H1 (cell line): ENCODE data around the gene LRP1. TPM values are rescaled to one million over a fixed set of nuclear protein-coding genes. Genes with fewer than 3 reads are reported as not detected.

ENCODE experiments used
- ATF2 ChIP-seq: IDR thresholded peaks from 2 replicates; pipeline ENCODE4 v1.6.1; 2012; ENCODE audit warnings: low read length, inconsistent platforms
- CHD2 ChIP-seq: IDR thresholded peaks from 2 replicates; pipeline ENCODE4 v1.6.1; 2012; ENCODE audit warnings: low read length, improper control_type of control experiment
- EGR1 ChIP-seq: IDR thresholded peaks from 2 replicates; pipeline ENCODE4 v1.6.1; 2011; ENCODE audit warnings: low read depth, low read length, borderline replicate concordance
- GTF2F1 ChIP-seq: IDR thresholded peaks from 2 replicates; pipeline ENCODE4 v1.6.1; 2012; ENCODE audit warnings: low read depth, low read length, improper control_type of control experiment, borderline replicate concordance
- JUND ChIP-seq: IDR thresholded peaks from 2 replicates; pipeline ENCODE4 v1.6.1; 2011; ENCODE audit warnings: mild to moderate bottlenecking, improper control_type of control experiment, low read length
- MAFK ChIP-seq: IDR thresholded peaks from 2 replicates; pipeline ENCODE4 v1.6.1; 2012; ENCODE audit warnings: low read depth, mild to moderate bottlenecking, improper control_type of control experiment, low read length
- POU5F1 ChIP-seq: IDR thresholded peaks from 2 replicates; pipeline ENCODE4 v1.6.1; 2011; ENCODE audit warnings: low read depth, mild to moderate bottlenecking, low read length, moderate library complexity
- RAD21 ChIP-seq, 2 experiments: IDR thresholded peaks in 1 of 2; conservative IDR thresholded peaks in 1 of 2; 2 replicates each; pipeline ENCODE4 v1.6.1; 2011; ENCODE audit warnings: low read depth in 2 of 2, low read length in 2 of 2, improper control_type of control experiment in 1 of 2, inconsistent platforms in 1 of 2, mild to moderate bottlenecking in 1 of 2, moderate library complexity in 1 of 2
- RXRA ChIP-seq: IDR thresholded peaks from 2 replicates; pipeline ENCODE4 v1.6.1; 2011; ENCODE audit warnings: low read depth, mild to moderate bottlenecking, low read length, moderate library complexity; ENCODE audit not compliant: insufficient read depth
- SAP30 ChIP-seq: fragments of 300-600 bp; sonication (generic); IDR thresholded peaks from 2 replicates; pipeline ENCODE4 v1.7.1; 2012; ENCODE audit warnings: low read length, moderate library complexity, mild to moderate bottlenecking, inconsistent platforms; ENCODE audit not compliant: insufficient read depth, insufficient replicate concordance
- TAF7 ChIP-seq: optimal IDR thresholded peaks from 2 replicates; pipeline ENCODE3; 2011; ENCODE audit warnings: low read depth, mild to moderate bottlenecking, inconsistent platforms, low read length, moderate library complexity, borderline replicate concordance
- ZNF274 ChIP-seq: IDR thresholded peaks from 2 replicates; pipeline ENCODE4 v1.7.0; 2012; ENCODE audit warnings: low read length, borderline replicate concordance; ENCODE audit errors: extremely low read depth
- polyA plus RNA-seq, 7 experiments: library from polyadenylated mRNA; depleted of rRNA in 3 of 7; stranded (reverse) in 5 of 7; unstranded in 2 of 7; fragments of >200 nt in 5 of 7; fragments of 200-250 nt in 2 of 7; gene quantifications; 1 replicate in 5 of 7; 2 replicates in 1 of 7; 4 replicates in 1 of 7; pipeline versions ENCODE4 v1.2.1 to v1.2.3, GENCODE V29; 2011 to 2013; ENCODE audit warnings: missing spikeins in 2 of 7, mixed read lengths in 2 of 7
- total RNA-seq: library from RNA; stranded (reverse); fragmentation: NEBNext Ultra II Directional; extraction: Animal tissue kit (Norgen Biotek cat#: 25700); gene quantifications from 2 replicates; pipeline ENCODE4 v1.2.1, GENCODE V29; 2021

The LRP1 gene
- total and polyA plus RNA-seq, 2 of the 8 experiments (the other 6 are each of a cell fraction or from before 2014, with no cell fraction given) = 35.3 to 92.5 TPM

- TF ChIP-seq JUND = no peak
- TF ChIP-seq SAP30 = no peak
- TF ChIP-seq MAFK = no peak
- TF ChIP-seq EGR1 = no peak
- TF ChIP-seq CHD2 = peak; percentile 88
- TF ChIP-seq GTF2F1 = no peak
- TF ChIP-seq RAD21 (IDR thresholded peaks at IDR 0.05 in 1 of 2, conservative IDR thresholded peaks at IDR 0.05 in 1 of 2; ENCODE audit: low read depth in 2 of 2, low read length in 2 of 2) = no peak
- TF ChIP-seq ATF2 = no peak
- no peak for TF ChIP-seq POU5F1
- no peak for TF ChIP-seq RXRA
- no peak for TF ChIP-seq TAF7
- TF ChIP-seq ZNF274 = no peak
These were observed 49.5 kb upstream of the LRP1 start, which contains the start of gene NEMP1 (continued) for GRCh38 chr12:57078519-57079404.
